PC-9 (cell line): ENCODE results near the gene MTG2. TPM values are rescaled to one million over a fixed set of nuclear protein-coding genes. Genes with fewer than 3 reads are reported as not detected.

Source experiments
- BruUV-seq: library from RNA; stranded (reverse); fragments of 400-500 nt; replicated peaks from 2 replicates; lab custom pipeline; 2021; lab: Mats Ljungman, UMichigan
- CTCF ChIA-PET: fragments of 300-600 bp; sonication (Branson Sonifier 250); formaldehyde crosslinking; loops from one replicate; lab custom pipeline; 2022; ENCODE audit warnings: antibody characterized with exemption; lab: Charles Lee
- POLR2A ChIA-PET: fragments of 300-600 bp; sonication (Branson Sonifier 250); formaldehyde crosslinking; loops from one replicate; lab custom pipeline; 2022; ENCODE audit warnings: antibody characterized with exemption; ENCODE audit not compliant: unreplicated experiment; lab: Charles Lee
- DNase-seq, 2 experiments: peaks; one replicate each; pipeline versions ENCODE4 v3.0.0 to v3.0.0-alpha.2; 2015 to 2022; ENCODE audit warnings: mixed read lengths in 1 of 2
- H2AFZ ChIP-seq: fragments of 200-600 bp; sonication (generic); 2 replicates; pipeline ENCODE4 v1.8.1; 2017; ENCODE audit warnings: antibody characterized with exemption
- H3F3A ChIP-seq: fragments of 200-600 bp; sonication (generic); 2 replicates; pipeline ENCODE4 v1.8.1; 2017; ENCODE audit warnings: antibody characterized with exemption, mild to moderate bottlenecking, low read depth; ENCODE audit not compliant: insufficient read depth
- H3K27ac ChIP-seq: fragments of 200-600 bp; sonication (generic); 2 replicates; pipeline ENCODE4 v1.6.1; 2016; ENCODE audit warnings: mixed run types
- H3K27me3 ChIP-seq: fragments of 200-600 bp; sonication (generic); 2 replicates; pipeline ENCODE4 v1.6.1; 2016; ENCODE audit warnings: low read depth, mixed run types; ENCODE audit not compliant: insufficient read depth
- H3K36me3 ChIP-seq: fragments of 200-600 bp; sonication (generic); 2 replicates; pipeline ENCODE4 v1.6.1; 2016; ENCODE audit warnings: low read depth, mixed run types
- H3K4me1 ChIP-seq: fragments of 200-600 bp; sonication (generic); replicated peaks from 2 replicates; pipeline ENCODE4 v1.6.1; 2016; ENCODE audit warnings: mixed run types; ENCODE audit not compliant: insufficient read depth
- H3K4me2 ChIP-seq: fragments of 200-600 bp; sonication (generic); 2 replicates; pipeline ENCODE4 v1.6.1; 2017; ENCODE audit warnings: mixed run types
- H3K4me3 ChIP-seq: fragments of 200-600 bp; sonication (generic); 2 replicates; pipeline ENCODE4 v1.6.1; 2016; ENCODE audit warnings: mixed run types
- H3K79me2 ChIP-seq: fragments of 200-600 bp; sonication (generic); 2 replicates; pipeline ENCODE4 v1.6.1; 2017; ENCODE audit warnings: low read depth, mixed run types
- H3K9me2 ChIP-seq: fragments of 200-600 bp; sonication (generic); 2 replicates; pipeline ENCODE4 v1.8.1; 2017; ENCODE audit warnings: mild to moderate bottlenecking; ENCODE audit not compliant: insufficient read depth
- H3K9me3 ChIP-seq: fragments of 200-600 bp; sonication (generic); 2 replicates; pipeline ENCODE4 v1.8.1; 2016; ENCODE audit warnings: low read depth; ENCODE audit not compliant: insufficient read depth
- H4K20me1 ChIP-seq: fragments of 200-600 bp; sonication (generic); 2 replicates; pipeline ENCODE4 v1.8.1; 2017; ENCODE audit not compliant: insufficient read depth
- CTCF ChIP-seq: fragments of 200-600 bp; sonication (generic); conservative IDR thresholded peaks from 2 replicates; pipeline ENCODE4 v1.6.1; 2017; ENCODE audit warnings: mixed run types, antibody characterized with exemption, mild to moderate bottlenecking, moderate library complexity
- EZH2 ChIP-seq: fragments of 200-600 bp; sonication (generic); IDR thresholded peaks from 2 replicates; pipeline ENCODE4 v1.8.0; 2017; ENCODE audit warnings: antibody characterized with exemption, low read depth
- intact Hi-C: fragments of 100-400 bp; cut with micrococcal nuclease; formaldehyde crosslinking; loops from one replicate; pipeline ENCODE4 v1.10.0; 2022; ENCODE audit not compliant: unreplicated experiment
- total RNA-seq: library from RNA; stranded (reverse); gene quantifications from 2 replicates; pipeline ENCODE4 v1.2.3, GENCODE V29; 2021

MTG2 gene
- total RNA-seq, 1 experiment from 2014 or later = 58.1 TPM

- Histone ChIP-seq H3F3A (peaks cover 21% of the 10 kb centered on the region; the same call in 1 of the 2 replicates), H3K4me2 (peak within 1 kb of the TSS; percentile 99), H3K27ac (peak within 1 kb of the TSS; percentile 42), H3K9me3 (no peaks in the 10 kb centered on the region), H3K4me1 (peaks cover 26% of the 10 kb centered on the region), H3K27me3 (no peaks in the 10 kb centered on the region), H3K4me3 (peak within 1 kb of the TSS; percentile 98), H3K79me2 (peaks cover 82% of the 10 kb centered on the region), H4K20me1 (peaks cover 78% of the 10 kb centered on the region), H2AFZ (peak within 1 kb of the TSS; percentile 89), H3K36me3 (peaks cover 24% of the 10 kb centered on the region), H3K9me2 (no peaks in the 10 kb centered on the region)
- DNase-seq = peak; percentile 65 to 89
- TF ChIP-seq CTCF (no peak), EZH2 (no peak)
- ChIA-PET POLR2A (interaction anchor here (0.6 to 1.2 kb wide), 3 partner anchors 15 to 395 kb away, joined by 3 to 7 read pairs (median 4); no protein-coding TSS in a partner anchor), CTCF (no interaction called here)
- intact Hi-C loops = loop anchor here (1.0 to 5.0 kb wide), 4 partner anchors 21 to 214 kb away; partner anchors contain the start of genes LSM14B and OSBPL2
- no TSS peak for BruUV-seq
Measured at GRCh38 chr20:62143081-62143956, 39.5 kb upstream of the MTG2 start, which contains the start of the genes PSMA7 and SS18L1. TSS of gene PSMA7 (minus strand) at chr20:62143394. CDS start at chr20:62143303, 91 bp downstream. TSS of gene SS18L1 (plus strand) at chr20:62143769. CDS start at chr20:62143821, 52 bp downstream.

GRCh38 chr20:62143957-62144825 is 38.6 kb upstream of the MTG2 start:
- no peaks in the 10 kb centered on the region for H3K27me3 ChIP-seq
- H2AFZ ChIP-seq = peak overlapping the region; percentile 89
- BruUV-seq = no TSS peak
- peaks cover 26% of the 10 kb centered on the region for H3K4me1 ChIP-seq
- ChIA-PET POLR2A (no interaction called here), CTCF (no interaction called here)
- H4K20me1 ChIP-seq = peaks cover 76% of the 10 kb centered on the region
- H3F3A ChIP-seq = peaks cover 13% of the 10 kb centered on the region; the same call in 1 of the 2 replicates
- H3K4me3 ChIP-seq = peak overlapping the region; percentile 98
- H3K4me2 ChIP-seq = peak overlapping the region; percentile 86
- intact Hi-C loops = loop anchor here (1.0 to 5.0 kb wide), 4 partner anchors 22 to 213 kb away; partner anchors contain the start of genes LSM14B and OSBPL2
- peaks cover 15% of the 10 kb centered on the region for H3K36me3 ChIP-seq
- H3K27ac ChIP-seq = no peak overlapping the region
- DNase-seq = peak; percentile 53 to 70
- H3K79me2 ChIP-seq = peaks cover 89% of the 10 kb centered on the region
- H3K9me2 ChIP-seq = no peaks in the 10 kb centered on the region
- no peak for TF ChIP-seq CTCF
- no peak for TF ChIP-seq EZH2
- no peaks in the 10 kb centered on the region for H3K9me3 ChIP-seq

GRCh38 chr20:62145688-62146018 is 37.2 kb upstream of the MTG2 start:
- Histone ChIP-seq H3K4me2 (no peak overlapping the region; the same call in 1 of the 2 replicates), H3K9me3 (no peaks in the 10 kb centered on the region), H3K9me2 (no peaks in the 10 kb centered on the region), H3K4me1 (peaks cover 24% of the 10 kb centered on the region), H3K36me3 (peaks cover under 1% of the 10 kb centered on the region; the same call in 1 of the 2 replicates), H3K4me3 (no peak overlapping the region), H3K27ac (no peak overlapping the region), H2AFZ (no peak overlapping the region), H3F3A (peaks cover 9% of the 10 kb centered on the region; the same call in 1 of the 2 replicates), H4K20me1 (peaks cover 74% of the 10 kb centered on the region), H3K79me2 (peaks cover 87% of the 10 kb centered on the region), H3K27me3 (no peaks in the 10 kb centered on the region)
- ChIA-PET CTCF (no interaction called here), POLR2A (no interaction called here)
- no peak for DNase-seq
- BruUV-seq = no TSS peak
- intact Hi-C loops = no loop called here
- TF ChIP-seq EZH2 (no peak), CTCF (no peak)
